D341Med (cell line): Measurements from ENCODE around the gene AFF3.

ENCODE experiments used
- DNase-seq: peaks from one replicate; pipeline ENCODE4 v3.0.0; 2012; ENCODE audit warnings: low spot score

AFF3 gene

GRCh38 chr2:99856119-99856518 is 286.3 kb downstream of the AFF3 start:
- no peak for DNase-seq

- no peak for DNase-seq
These were observed 288.0 kb downstream of the AFF3 start for GRCh38 chr2:99854236-99854852.

GRCh38 chr2:99852956-99853355 is 289.4 kb downstream of the AFF3 start:
- DNase-seq, result no peak

GRCh38 chr2:99852376-99852934 is 289.9 kb downstream of the AFF3 start:
- DNase-seq, result no peak

- no peak for DNase-seq
These were observed 290.6 kb downstream of the AFF3 start for GRCh38 chr2:99851811-99852210.

- DNase-seq, result no peak
These were observed 291.3 kb downstream of the AFF3 start for GRCh38 chr2:99851089-99851488.

GRCh38 chr2:99850084-99850710 is 292.2 kb downstream of the AFF3 start:
- no peak for DNase-seq

GRCh38 chr2:99846462-99847107 is 295.8 kb downstream of the AFF3 start:
- no peak for DNase-seq

- no peak for DNase-seq
These were observed 297.1 kb downstream of the AFF3 start for GRCh38 chr2:99845296-99845695.

- DNase-seq, result no peak
These were observed 299.9 kb downstream of the AFF3 start for GRCh38 chr2:99842451-99842850.

GRCh38 chr2:99841749-99842148 is 300.6 kb downstream of the AFF3 start:
- DNase-seq, result no peak

GRCh38 chr2:99840831-99841230 is 301.6 kb downstream of the AFF3 start:
- DNase-seq, result no peak

GRCh38 chr2:99836690-99837605 is 305.4 kb downstream of the AFF3 start:
- no peak for DNase-seq

GRCh38 chr2:99834426-99834825 is 308.0 kb downstream of the AFF3 start:
- no peak for DNase-seq

GRCh38 chr2:99833586-99834201 is 308.7 kb downstream of the AFF3 start:
- no peak for DNase-seq

GRCh38 chr2:99832926-99833325 is 309.5 kb downstream of the AFF3 start:
- DNase-seq, result no peak

GRCh38 chr2:99831772-99832171 is 310.6 kb downstream of the AFF3 start:
- DNase-seq, result no peak

- DNase-seq, result no peak
These were observed 314.9 kb downstream of the AFF3 start for GRCh38 chr2:99827296-99827999.

- DNase-seq, result no peak
These were observed 316.8 kb downstream of the AFF3 start for GRCh38 chr2:99825630-99826029.

- no peak for DNase-seq
These were observed 317.6 kb downstream of the AFF3 start for GRCh38 chr2:99824758-99825157.
